Stimulated activated CD8-positive, alpha-beta memory T cell treated with anti-CD3 and anti-CD28 coated beads, Interleukin-4, amount 100 ng/mL, for 48 hours (primary cell): Measurements from ENCODE around the gene FBP2.
"Not testable (repeated sequence)": the region's sequence is repeated elsewhere in the genome, so short reads cannot be mapped to it uniquely, and the experiment has no call there.

ENCODE experiments used
- DNase-seq: peaks from one replicate; pipeline ENCODE4 v3.0.0-alpha.2; 2020

FBP2 gene

DNA sequence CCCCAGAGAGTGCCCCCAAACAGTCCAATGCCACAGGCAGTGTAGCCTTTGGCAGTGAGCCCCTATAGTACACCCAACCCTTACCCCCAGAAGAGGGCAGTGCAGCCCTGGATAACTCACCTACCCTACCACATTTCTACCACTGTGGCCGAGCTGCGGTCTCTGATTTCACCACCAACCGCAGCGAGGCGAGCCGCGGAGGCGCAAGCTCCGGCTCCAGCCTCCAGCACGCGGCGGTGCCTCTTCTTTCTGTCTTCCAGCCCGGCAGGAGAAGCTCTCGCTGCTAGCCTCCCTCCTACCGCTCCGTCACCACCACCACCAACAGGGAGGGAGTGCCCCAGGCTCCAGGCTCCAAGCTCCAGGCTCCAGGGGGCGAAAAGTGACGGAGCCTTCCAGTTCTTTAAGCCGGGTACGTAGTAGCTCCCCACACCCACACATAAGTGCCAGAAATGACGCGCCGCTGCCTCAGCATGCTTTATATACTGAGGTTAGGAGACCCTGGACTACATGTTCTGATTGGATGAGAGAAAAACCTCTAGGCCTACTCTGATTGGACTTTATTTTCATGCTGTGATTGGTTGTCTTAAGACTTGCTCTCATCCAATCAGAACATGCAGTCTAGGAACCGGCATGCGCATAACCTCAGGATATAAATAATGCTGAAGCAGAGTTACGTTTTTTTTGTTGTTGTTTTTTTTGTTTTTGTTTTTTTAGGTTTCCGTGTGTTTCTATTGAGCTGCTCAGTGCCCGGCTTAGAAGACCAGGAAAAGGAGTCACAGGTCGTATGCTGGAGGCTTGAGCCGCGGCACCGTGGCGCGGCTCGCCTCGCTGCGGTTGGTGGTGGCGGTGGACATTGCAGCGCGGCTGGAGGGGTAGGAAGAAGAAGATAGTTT lies 38.9 kb downstream of the FBP2 start, which contains the start of gene PCAT7:
Gene PCAT7 (plus strand): TSS at position 645 of the 893 bp plus-strand sequence.
- peak; percentile 60 for DNase-seq

DNA sequence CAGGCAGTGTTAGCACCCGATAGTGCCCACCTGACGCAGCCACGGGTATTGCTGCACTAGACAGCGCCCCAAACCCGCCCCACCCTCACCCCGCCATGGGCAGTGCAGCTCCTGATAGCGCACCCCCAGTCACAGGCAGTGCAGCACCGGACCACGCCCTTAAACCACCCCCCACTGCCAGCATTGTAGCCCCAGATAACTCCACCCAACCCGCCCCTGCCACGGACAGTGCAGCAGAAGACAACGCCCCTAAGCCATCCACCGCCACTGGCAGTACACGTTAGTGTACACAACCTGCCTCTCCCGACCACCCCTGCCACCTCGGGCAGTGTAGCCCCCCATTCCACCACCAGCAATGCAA lies 39.6 kb downstream of the FBP2 start:
- DNase-seq = no peak

DNA sequence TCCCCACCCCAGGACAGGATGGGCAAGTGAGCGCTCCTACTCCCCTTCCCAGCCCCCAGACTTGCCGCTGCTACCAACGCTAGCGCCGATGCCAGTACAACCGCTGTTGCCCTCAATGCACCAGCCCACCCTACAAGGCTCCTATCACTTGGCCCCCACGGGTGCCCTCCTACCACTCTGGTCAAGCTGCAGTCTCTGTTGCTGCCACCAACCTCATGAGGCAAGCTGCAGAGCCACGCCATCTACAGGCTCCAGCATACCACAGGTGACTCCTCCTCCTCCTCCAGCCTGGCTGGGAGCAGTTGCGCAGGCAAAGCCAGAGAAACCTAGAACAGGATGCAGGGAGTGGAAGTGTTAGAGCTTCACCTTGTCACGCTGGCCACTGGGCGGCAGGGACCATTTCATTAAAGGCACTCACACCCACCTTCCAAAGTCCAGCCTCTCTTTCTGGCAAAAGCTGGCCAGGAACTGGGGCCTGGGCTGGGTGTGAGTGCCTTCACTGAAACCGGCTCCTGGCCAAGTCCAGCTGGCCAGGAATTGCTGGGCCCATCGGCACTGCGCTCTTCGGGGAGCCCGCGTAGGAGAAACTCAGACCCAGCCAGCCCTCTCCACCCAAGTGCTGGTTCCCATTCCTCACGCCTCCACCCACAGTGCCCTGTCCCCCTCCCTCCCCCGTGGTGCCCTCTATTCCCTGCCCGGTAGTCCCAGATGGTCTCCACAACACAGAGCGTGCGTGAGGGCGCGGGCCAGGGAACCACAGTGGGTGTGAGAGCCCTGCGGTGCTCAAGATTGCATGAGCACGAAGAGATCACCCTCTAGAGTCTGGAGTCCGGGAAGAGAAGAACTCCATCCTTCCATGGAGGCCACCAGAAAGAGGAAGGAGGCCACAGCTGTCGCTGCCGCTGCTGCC lies 40.3 kb downstream of the FBP2 start:
- no peak for DNase-seq

DNA sequence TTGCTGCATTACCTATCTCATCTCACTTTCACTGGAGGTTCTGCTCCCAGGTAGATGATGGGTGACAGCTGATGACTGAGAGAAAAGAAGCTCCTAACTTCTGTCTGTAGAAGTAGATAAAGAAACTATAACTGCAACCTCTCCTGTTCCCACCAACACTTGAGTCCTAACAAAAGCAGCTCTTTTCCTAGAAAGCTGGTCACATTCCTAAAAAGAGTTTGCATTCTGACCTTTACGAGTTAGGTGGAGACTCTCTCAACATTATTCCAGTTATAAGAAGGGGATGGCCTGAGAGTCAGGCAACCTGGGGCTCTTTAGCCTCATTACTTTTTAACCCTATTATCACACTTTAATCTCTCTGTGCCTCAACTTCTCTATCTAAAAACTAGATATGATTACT lies 47.7 kb downstream of the FBP2 start:
- no peak for DNase-seq

DNA sequence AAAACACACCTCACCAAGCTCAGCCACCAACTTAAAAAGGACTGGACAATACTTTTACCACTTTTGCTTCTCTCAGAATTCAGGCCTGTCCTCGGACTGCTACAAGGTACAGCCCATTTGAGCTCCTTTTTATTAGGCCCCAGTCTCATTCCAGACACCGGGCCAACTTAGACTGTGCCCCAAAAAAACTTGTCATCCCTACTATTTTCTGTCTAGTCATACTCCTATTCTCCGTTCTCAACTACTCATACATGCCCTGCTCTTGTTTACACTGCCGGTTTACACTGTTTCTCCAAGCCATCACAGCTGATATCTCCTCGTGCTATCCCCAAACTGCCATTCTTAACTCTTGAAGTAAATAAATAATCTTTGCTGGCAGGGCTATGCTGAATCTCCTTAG lies 49.3 kb downstream of the FBP2 start:
- not testable (repeated sequence) for DNase-seq

DNA sequence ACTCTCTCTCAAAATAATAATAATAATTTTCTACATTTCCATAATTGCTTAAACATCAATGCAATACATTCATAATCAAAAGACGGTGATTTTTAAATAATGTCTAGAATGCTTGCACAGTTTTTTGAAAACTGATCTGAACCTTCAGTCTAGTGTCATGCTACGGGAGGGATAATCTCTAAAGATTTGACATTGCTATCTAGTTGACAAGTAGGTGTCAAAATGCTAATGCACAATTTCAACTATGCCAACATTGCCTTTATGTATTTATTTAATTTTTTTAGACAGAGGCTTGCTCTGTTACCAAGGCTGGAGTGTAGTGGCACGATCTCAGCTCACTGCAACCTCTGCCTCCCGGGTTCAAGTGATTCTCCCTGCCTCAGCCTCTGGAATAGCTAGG lies 54.7 kb downstream of the FBP2 start:
- no peak for DNase-seq

DNA sequence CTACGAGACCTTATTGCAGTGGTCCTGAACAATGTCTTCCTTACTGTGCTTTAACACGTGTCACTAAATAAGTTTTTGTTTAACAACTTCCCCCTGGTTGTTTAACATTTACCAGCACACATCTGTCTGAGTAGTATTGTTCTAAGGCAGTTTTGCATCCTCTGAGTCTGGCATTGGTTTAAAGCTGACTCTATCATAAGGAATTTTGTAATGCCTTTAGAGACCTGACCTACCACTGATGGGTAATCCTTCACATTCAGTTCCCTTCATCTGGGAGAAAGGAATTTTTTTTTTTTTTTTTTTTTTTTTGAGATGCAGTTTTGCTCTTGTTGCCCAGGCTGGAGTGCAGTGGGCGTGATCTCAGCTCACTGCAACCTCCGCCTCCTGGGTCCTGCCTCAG lies 58.7 kb downstream of the FBP2 start:
- no peak for DNase-seq

DNA sequence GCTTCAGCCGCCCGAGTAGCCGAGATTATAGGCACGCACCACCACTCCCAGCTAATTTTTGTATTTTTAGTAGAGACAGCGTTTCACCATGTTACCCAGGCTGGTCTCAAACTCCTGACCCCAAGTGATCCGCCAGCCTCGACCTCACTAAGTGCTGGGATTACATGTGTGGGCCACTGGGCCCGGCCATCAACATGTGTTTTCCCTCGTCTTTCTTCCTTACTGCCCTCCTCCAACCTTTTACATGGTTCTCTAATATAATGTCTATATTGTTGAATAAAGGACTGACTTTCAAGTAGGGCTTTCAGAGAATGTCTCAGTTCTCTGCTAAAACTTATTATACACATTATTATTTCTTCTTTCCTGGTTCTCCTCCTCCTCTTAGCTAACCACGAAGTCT lies 60.0 kb downstream of the FBP2 start:
- no peak for DNase-seq

DNA sequence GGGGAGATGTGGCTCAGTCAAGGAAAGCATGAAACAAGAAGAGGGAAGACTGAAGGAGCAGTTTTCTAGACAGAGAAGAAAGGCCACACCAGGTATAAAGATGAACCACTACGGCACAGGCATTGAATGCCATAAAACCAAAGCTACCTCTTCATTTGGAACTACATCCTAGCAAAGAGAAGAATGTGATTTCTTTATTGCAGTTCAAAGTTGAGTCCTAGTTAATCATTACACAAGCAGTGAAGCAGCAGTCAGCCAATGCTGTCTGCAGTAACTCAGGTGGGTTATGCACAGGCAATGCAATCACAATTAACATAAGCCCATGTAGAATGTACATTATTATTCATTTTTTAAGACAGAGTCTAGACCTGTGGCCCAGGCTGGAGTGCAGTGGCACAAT lies 60.5 kb downstream of the FBP2 start:
- DNase-seq = no peak

DNA sequence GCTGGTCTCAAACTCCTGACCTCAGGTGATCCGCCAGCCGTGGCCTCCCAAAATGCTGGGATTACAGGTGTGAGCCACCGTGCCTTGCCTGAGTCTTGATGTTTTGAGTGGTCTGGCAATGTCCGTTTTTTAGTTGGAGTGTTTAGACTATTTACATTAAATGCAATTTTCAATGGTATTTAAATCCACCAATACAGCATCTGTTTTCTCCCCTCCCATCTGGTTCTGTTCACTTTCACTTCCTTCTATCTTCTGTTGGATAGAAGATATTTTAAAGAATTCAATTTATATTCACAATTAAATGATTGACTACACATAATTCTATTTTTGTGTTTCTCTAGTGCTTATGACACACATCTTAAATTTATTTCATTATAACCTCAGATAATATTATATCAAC lies 64.7 kb downstream of the FBP2 start:
- DNase-seq = no peak

DNA sequence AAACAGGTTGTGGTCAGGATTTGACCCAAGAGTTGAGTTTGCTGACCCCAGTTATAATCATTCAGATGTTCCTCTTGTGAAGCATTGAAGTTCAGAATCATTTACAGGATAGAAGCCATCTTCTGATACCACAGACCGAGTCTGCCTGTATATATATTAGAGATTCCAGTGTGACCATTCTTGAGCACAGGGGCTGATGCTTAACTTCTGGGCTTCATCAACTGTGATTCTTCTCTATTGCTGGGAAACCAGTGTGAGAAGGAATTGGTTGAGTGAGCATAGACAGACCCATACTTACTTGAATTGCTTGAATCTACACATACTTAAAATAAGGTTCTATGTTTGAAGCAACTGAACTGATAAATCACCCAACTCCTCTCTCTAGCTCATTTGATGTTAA lies 66.7 kb downstream of the FBP2 start:
- no peak for DNase-seq

DNA sequence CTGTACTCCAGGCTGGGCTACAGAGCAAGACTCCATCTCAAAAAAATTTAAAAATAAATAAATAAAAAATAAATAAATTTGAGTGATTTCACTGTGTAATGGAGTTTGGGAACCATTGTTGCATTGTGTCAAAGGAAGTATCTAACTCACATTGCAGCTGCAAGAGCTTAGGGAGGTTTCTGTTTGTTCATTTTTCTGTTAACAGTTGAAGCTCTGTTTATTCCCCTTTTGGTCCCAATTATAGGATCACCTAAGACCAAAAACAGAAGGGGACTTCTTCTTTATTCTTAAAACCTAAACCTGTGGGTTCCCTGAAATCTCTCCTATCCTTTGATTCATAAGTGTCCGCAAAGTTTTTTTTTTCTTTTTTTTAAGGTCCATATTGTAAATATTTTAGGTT lies 67.4 kb downstream of the FBP2 start:
- DNase-seq = no peak

DNA sequence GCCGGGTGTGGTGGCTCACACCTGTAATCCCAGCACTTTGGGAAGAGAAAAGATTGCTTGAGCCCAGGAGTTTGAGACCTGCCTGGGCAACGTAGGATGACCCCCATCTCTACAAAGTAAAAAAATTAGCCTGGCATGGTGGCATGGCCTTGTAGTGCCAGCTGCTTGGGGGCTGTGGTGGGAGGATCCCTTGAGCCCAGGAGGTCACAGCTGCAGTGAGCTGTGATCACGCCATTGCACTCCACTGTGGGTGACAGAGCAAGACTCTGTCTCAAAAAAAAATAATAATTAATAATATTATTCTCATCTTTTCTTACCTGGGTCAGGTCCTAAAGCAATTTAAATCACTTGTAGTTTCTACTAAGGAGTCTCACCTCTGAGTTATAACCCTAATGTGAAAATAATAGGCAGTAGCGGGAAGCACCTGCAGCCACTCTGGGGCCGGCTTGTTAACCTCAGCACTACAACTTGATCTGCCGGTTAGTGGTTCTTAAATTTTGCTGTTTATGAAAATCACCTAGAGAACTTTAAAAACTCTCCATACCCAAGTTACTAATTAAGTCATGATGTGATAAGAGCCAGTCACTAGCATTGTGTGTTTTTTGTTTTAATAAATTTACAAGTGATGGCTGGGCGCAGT lies 68.1 kb downstream of the FBP2 start:
- no peak for DNase-seq

DNA sequence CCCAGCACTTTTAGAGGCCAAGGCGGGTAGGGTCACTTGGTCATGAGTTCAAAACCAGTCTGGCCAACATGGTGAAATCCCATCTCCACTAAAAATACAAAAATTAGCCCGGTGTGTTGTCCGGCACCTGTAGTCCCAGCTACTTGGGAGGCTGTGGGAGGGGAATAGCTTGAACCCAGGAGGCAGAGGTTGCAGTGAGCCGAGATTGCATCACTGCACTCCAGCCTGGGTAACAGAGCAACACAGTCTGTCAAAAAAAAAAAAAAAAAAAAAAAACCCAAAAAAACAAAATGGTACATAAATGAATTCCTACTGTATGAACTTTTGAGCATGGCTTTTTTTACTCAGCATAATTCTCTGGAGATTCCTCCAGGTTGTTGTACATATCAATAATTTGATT lies 76.4 kb downstream of the FBP2 start:
- DNase-seq = no peak

DNA sequence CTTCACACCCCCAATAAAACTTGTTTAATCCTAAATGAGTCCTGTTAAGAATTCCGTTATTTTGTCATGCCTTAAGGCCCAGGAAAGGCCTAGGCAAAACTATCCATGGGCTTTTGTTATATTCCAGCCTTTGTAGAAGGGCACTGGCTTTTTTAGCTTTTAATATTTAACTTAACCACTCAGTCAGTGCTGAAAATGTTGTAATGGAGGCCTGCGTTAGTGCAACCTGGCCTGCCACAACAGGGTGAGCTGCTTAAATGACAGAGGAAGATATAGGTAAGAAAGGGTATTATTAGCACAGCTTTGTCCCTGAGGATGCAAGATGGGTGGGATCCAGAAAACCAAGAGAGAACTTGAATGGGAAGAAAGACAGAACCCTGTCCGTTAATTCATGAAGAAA lies 78.9 kb downstream of the FBP2 start:
- no peak for DNase-seq

DNA sequence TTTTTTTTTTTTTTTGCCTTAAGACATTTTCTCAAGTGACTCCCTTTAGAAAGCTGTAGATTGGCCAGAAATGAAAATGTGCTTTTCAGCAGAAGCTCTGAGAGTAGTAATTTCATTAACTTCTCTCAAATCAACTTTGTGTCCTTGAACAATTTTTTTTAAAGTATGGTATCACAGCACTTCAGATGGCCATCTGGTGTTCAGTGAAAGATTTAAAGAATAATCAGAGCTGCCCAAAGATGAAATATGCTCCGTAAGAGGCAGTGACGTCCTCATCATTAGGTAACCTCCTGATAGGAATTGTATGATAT lies 81.7 kb downstream of the FBP2 start:
- DNase-seq = no peak

DNA sequence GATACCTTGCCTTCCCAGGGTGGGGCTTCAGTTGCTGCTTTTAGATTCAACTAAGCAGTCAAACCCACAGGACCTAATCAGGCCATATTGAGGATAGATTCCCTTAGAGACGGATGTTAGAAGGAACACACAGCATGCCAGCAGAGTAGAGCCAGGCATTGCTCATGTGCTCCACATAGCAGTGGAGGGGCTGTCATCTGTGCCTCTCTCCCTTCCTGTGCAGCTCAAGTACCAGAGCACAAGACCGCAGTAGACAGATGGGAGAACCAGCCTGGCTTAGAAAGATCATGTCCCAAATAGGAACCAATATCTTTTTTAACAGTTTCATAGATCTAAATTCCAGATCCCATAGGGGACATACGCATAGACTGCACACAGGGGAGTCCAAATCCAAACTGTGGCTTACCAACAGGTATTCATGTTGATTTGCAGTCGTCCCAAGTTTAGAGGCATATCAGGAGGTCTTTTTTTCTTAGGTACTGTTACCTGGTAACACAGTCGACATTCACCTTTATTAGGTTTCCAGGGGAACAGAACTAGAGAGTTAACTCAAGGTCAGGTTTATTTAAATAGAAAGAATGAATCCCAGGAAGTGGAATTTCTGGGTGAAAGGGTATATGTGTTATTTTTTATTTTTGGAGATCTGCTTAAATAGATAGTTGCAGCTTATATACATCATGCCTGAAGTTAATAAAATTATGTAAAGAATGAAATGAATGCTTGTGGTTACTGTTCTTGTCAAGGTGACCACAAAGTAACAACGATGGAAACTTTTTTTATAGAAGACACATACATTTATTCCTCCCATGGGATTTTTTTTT lies 82.3 kb downstream of the FBP2 start:
- no peak for DNase-seq
